Aorta (tissue), 5 donors: ENCODE results near the gene ST6GAL1. TPM values are rescaled to one million over a fixed set of nuclear protein-coding genes. Genes with fewer than 3 reads are reported as not detected.

ENCODE experiments used
- ATAC-seq: fragments of 200-7000 bp; cut with Tn5 transposase; one replicate; pipeline ENCODE4 v1.9.1; 2022; ENCODE audit warnings: moderate library complexity; ENCODE audit not compliant: low FRiP score
- DNase-seq, 2 donors: peaks; one replicate each; pipeline ENCODE4 v3.0.0-alpha.2; 2020
- H3K27ac ChIP-seq, 2 donors: one replicate each; pipeline ENCODE4 v1.5.1; 2013; ENCODE audit warnings: low read length in 2 of 2, mild to moderate bottlenecking in 2 of 2, moderate library complexity in 2 of 2, control low read depth in 1 of 2, inconsistent platforms in 1 of 2, low read depth in 1 of 2
- H3K27me3 ChIP-seq, 2 donors: one replicate each; pipeline ENCODE4 v1.6.1; 2013; ENCODE audit warnings: control low read depth in 1 of 2, low read length in 1 of 2, mild to moderate bottlenecking in 1 of 2, moderate library complexity in 1 of 2; ENCODE audit not compliant: insufficient read depth in 2 of 2, control insufficient read depth in 1 of 2
- H3K36me3 ChIP-seq, 2 donors: one replicate each; pipeline ENCODE4 v1.6.1; 2013; ENCODE audit warnings: control low read depth in 1 of 2, low read length in 1 of 2, mild to moderate bottlenecking in 1 of 2; ENCODE audit not compliant: insufficient read depth in 2 of 2, control insufficient read depth in 1 of 2
- H3K4me1 ChIP-seq, 2 donors: one replicate each; pipeline ENCODE4 v1.6.1; 2013; ENCODE audit warnings: low read length in 2 of 2, control low read depth in 1 of 2, mild to moderate bottlenecking in 1 of 2, moderate library complexity in 1 of 2; ENCODE audit not compliant: insufficient read depth in 2 of 2, control insufficient read depth in 1 of 2
- H3K4me3 ChIP-seq, 2 donors: one replicate each; pipeline ENCODE4 v1.5.1; 2013; ENCODE audit warnings: low read length in 2 of 2, control low read depth in 1 of 2, mild to moderate bottlenecking in 1 of 2
- H3K9me3 ChIP-seq: one replicate; pipeline ENCODE4 v1.6.1; 2013; ENCODE audit warnings: mild to moderate bottlenecking, low read length; ENCODE audit not compliant: control insufficient read depth
- WGBS, 2 donors: extraction: QIAGEN DNeasy Blood & Tissue Kit; methylation state at CpG; one replicate each; pipeline ENCODE4 v1.1.7; 2013; 5-methylcytosine and 5-hydroxymethylcytosine counted together
- intact Hi-C, 2 donors: fragments of 100-400 bp; cut with DNase I; formaldehyde crosslinking; loops; one replicate each; pipeline versions ENCODE4 v1.14.2 to v1.15.0; 2022
- polyA plus RNA-seq, 2 donors: library from polyadenylated mRNA; stranded (reverse); fragments of 200-250 nt; gene quantifications; one replicate each; pipeline ENCODE4 v1.2.3, GENCODE V29; 2013
- total RNA-seq, 2 donors: library from RNA; stranded (reverse); fragmentation: NEBNext Ultra II Directional; extraction: Animal tissue kit (Norgen Biotek cat#: 25700); gene quantifications; one replicate each; pipeline ENCODE4 v1.2.1, GENCODE V29; 2021
- donor health status: healthy with polysubstance abuse.
- donor health status: Bipolar disorder and iron deficiency.
- donor health status: DM: no; HTN: no; CAD: no.
- donor health status: DM: no; HTN: no; CAD: no.
- donor health status: DM: yes; HTN: yes; CAD: no.

Gene ST6GAL1
- total and polyA plus RNA-seq, 4 donors = 11.8 to 140 (median 50.4) TPM

- 93 to 97% methylated on average over 3 of the region's 3 CpGs for WGBS, 2 donors
Observed at GRCh38 chr3:187086831-187087230, 156.5 kb downstream of the ST6GAL1 start.

GRCh38 chr3:187088701-187089100, 158.4 kb downstream of the ST6GAL1 start:
- intact Hi-C loops = no loop called here
- Histone ChIP-seq H3K27ac (no peak overlapping the region), H3K36me3 (no peaks in the 10 kb centered on the region), H3K9me3 (no peaks in the 10 kb centered on the region), H3K27me3 (no peaks in the 10 kb centered on the region), H3K4me1 (peaks cover 0 to 6% of the 10 kb centered on the region in 2 donors), H3K4me3 (no peak overlapping the region)
- DNase-seq (no peak), ATAC-seq (no peak)
- WGBS, 2 donors = 7 to 15% methylated on average over 1 of the region's 1 CpG

More at GRCh38 chr3:187086831-187087230, 156.5 kb downstream of the ST6GAL1 start:
- no peak for ATAC-seq
- Histone ChIP-seq H3K27ac (no peak overlapping the region), H3K36me3 (no peaks in the 10 kb centered on the region), H3K27me3 (no peaks in the 10 kb centered on the region), H3K4me3 (no peak overlapping the region), H3K9me3 (no peaks in the 10 kb centered on the region), H3K4me1 (peaks cover 0 to 6% of the 10 kb centered on the region in 2 donors)
- intact Hi-C loops = no loop called here
- no peak for DNase-seq

GRCh38 chr3:187093320-187093719, 163.0 kb downstream of the ST6GAL1 start:
- no peak overlapping the region for H3K27ac ChIP-seq
- DNase-seq (no peak), ATAC-seq (no peak)
- no peaks in the 10 kb centered on the region for H3K27me3 ChIP-seq
- H3K4me1 ChIP-seq = peaks cover 0 to 3% of the 10 kb centered on the region in 2 donors
- H3K9me3 ChIP-seq = no peaks in the 10 kb centered on the region
- H3K36me3 ChIP-seq = no peaks in the 10 kb centered on the region
- intact Hi-C loops = no loop called here
- H3K4me3 ChIP-seq = no peak overlapping the region
- WGBS, 2 donors = 84 to 100% methylated on average over 1 of the region's 1 CpG

- H3K36me3 ChIP-seq = no peaks in the 10 kb centered on the region
- H3K4me1 ChIP-seq = peaks cover under 1 to 4% of the 10 kb centered on the region in 2 donors
- no peak overlapping the region for H3K27ac ChIP-seq
- intact Hi-C loops = no loop called here
- ATAC-seq = no peak
- 89 to 95% methylated on average over 2 of the region's 2 CpGs for WGBS, 2 donors
- H3K9me3 ChIP-seq = no peaks in the 10 kb centered on the region
- no peak for DNase-seq
- H3K27me3 ChIP-seq = no peaks in the 10 kb centered on the region
- no peak overlapping the region for H3K4me3 ChIP-seq
Observed at GRCh38 chr3:187098923-187099512, 168.7 kb downstream of the ST6GAL1 start.

- intact Hi-C loops = loop anchor here in 1 of 2 donors (5.0 to 10.0 kb wide), 2 partner anchors 127 to 169 kb away; partner anchors contain the start of gene ST6GAL1
- H3K36me3 ChIP-seq = no peaks in the 10 kb centered on the region
- no peaks in the 10 kb centered on the region for H3K9me3 ChIP-seq
- peak overlapping the region in 1 of 2 donors; percentile 32 for H3K4me3 ChIP-seq
- ATAC-seq (peak; percentile 82), DNase-seq (peak; percentile 92)
- 2 to 4% methylated on average over 9 of the region's 9 CpGs for WGBS, 2 donors
- H3K4me1 ChIP-seq = peaks cover 10 to 12% of the 10 kb centered on the region in 2 donors
- peak overlapping the region; percentile 73 to 91 for H3K27ac ChIP-seq
- no peaks in the 10 kb centered on the region for H3K27me3 ChIP-seq
Observed at GRCh38 chr3:187101184-187102072, 171.1 kb downstream of the ST6GAL1 start.

GRCh38 chr3:187102073-187102634, 171.8 kb downstream of the ST6GAL1 start:
- Histone ChIP-seq H3K36me3 (no peaks in the 10 kb centered on the region), H3K9me3 (no peaks in the 10 kb centered on the region), H3K4me3 (peak overlapping the region in 1 of 2 donors; percentile 32), H3K27me3 (no peaks in the 10 kb centered on the region), H3K27ac (peak overlapping the region; percentile 73 to 98), H3K4me1 (peaks cover 10 to 13% of the 10 kb centered on the region in 2 donors)
- DNase-seq (no peak), ATAC-seq (no peak)
- intact Hi-C loops = loop anchor here in 1 of 2 donors (5.0 to 10.0 kb wide), 2 partner anchors 127 to 170 kb away; partner anchors contain the start of gene ST6GAL1
- WGBS, 2 donors = 85 to 90% methylated on average over 1 of the region's 1 CpG

- DNase-seq = no peak
- H3K27ac ChIP-seq = peak overlapping the region; percentile 4 to 30
- no peaks in the 10 kb centered on the region for H3K36me3 ChIP-seq
- H3K9me3 ChIP-seq = no peaks in the 10 kb centered on the region
- H3K27me3 ChIP-seq = no peaks in the 10 kb centered on the region
- WGBS, 2 donors = 88 to 93% methylated on average over 5 of the region's 5 CpGs
- intact Hi-C loops = loop anchor here in 1 of 2 donors (5.0 to 10.0 kb wide), 2 partner anchors 128 to 171 kb away; partner anchors contain the start of gene ST6GAL1
- peaks cover 15 to 18% of the 10 kb centered on the region in 2 donors for H3K4me1 ChIP-seq
- ATAC-seq = no peak
- no peak overlapping the region for H3K4me3 ChIP-seq
Observed at GRCh38 chr3:187103251-187103650, 172.9 kb downstream of the ST6GAL1 start.

GRCh38 chr3:187104342-187104741, 174.0 kb downstream of the ST6GAL1 start:
- DNase-seq (no peak), ATAC-seq (no peak)
- Histone ChIP-seq H3K36me3 (no peaks in the 10 kb centered on the region), H3K9me3 (no peaks in the 10 kb centered on the region), H3K4me1 (peaks cover 16 to 23% of the 10 kb centered on the region in 2 donors), H3K4me3 (no peak overlapping the region), H3K27ac (peak overlapping the region; percentile 85 to 98), H3K27me3 (no peaks in the 10 kb centered on the region)
- 7 to 8% methylated on average over 7 of the region's 7 CpGs for WGBS, 2 donors
- intact Hi-C loops = loop anchor here in 1 of 2 donors (5.0 to 10.0 kb wide), 2 partner anchors 130 to 172 kb away; partner anchors contain the start of gene ST6GAL1
